ENCODE data around the gene IFI27. TPM values are rescaled to one million over a fixed set of nuclear protein-coding genes. Genes with fewer than 3 reads are reported as not detected.

Gene IFI27
- total and polyA plus RNA-seq, 9 of the 15 experiments (the other 6 are each of a cell fraction or from before 2014, with no cell fraction given): 0.19 to 3.4 (median 1.4) TPM; not detected in 1

DNA sequence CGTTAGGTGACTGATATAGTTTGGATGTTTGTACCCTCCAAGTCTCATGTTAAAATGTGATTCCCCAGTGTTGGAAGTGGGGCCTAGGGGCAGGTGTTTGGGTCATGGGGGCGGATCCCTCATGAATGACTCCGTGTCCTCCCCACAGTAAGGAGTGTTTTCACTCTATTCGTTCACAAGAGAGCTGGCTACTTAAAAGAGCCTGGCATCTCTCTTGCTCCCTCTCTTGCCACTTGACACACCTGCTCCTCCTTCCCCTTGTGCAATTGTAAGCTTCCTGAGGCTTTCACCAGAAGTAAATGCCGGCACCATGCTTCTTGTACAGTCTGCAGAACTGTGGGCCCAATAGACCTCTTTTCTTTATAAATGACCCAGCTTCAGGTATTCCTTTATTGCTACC lies 16.3 kb downstream of the IFI27 start (continued):
- no peak for TF ChIP-seq AFF4 (CRISPR knock-in tag; IDR thresholded peaks at IDR 0.05)
- no peak for TF ChIP-seq POLR2A (conservative IDR thresholded peaks at IDR 0.05)
- TF ChIP-seq KLF6 (CRISPR knock-in tag; IDR thresholded peaks at IDR 0.05; ENCODE audit: borderline replicate concordance): no peak
- TF ChIP-seq ZC3H8 (IDR thresholded peaks at IDR 0.05): no peak

- FAIRE-seq: no peak
- no peaks in the 10 kb centered on the region for H3K9me1 ChIP-seq (ENCODE audit: control insufficient read depth, insufficient read depth, low read length)
- no peak overlapping the region for H3K4me2 ChIP-seq (ENCODE audit: insufficient read depth, low read length)
- POLR2A ChIA-PET: interaction anchor here (0.7 to 0.8 kb wide), 2 partner anchors 8 to 27 kb away, joined by 3 read pairs; no protein-coding TSS in a partner anchor
- H3K36me3 ChIP-seq (ENCODE audit: control insufficient read depth, insufficient read depth, low read length): no peaks in the 10 kb centered on the region
- ATAC-seq: no peak
- DNase-seq (ENCODE audit: extremely low read depth in 1 of 4, low spot score in 3 of 4): no peak
- H3K9me3 ChIP-seq (replicated peaks; ENCODE audit: control insufficient read depth, insufficient read depth, low read depth, low read length): no peaks in the 10 kb centered on the region
- no peak overlapping the region for H2AFZ ChIP-seq (ENCODE audit: low read depth, low read length)
- 4% methylated on average over 4 of the region's 6 CpGs for whole genome bisulfite sequencing (ENCODE audit: insufficient coverage, low coverage, missing lambda C conversion rate)
- no peaks in the 10 kb centered on the region for H4K20me1 ChIP-seq (replicated peaks; ENCODE audit: control insufficient read depth, insufficient read depth, low read length)
- peaks cover 0 to 7% of the 10 kb centered on the region in 2 experiments; a peak in 3 of 5 replicates for H3K4me1 ChIP-seq (replicated peaks in 1 of 2; ENCODE audit: control insufficient read depth in 2 of 2, insufficient read depth in 2 of 2, low read length in 2 of 2)
- H3K9ac ChIP-seq (ENCODE audit: insufficient read depth in 1 of 2, low read depth in 2 of 2, low read length in 2 of 2): no peak overlapping the region
- intact Hi-C loops (cut with micrococcal nuclease): no loop called here
- no TSS peak for BruUV-seq (replicated peaks)
- H3K4me3 ChIP-seq: no peak overlapping the region
- in situ Hi-C loops (cut with MboI): no loop called here
- CTCF ChIA-PET (ENCODE audit: low intra/inter-chr PET ratio): interaction anchor here (1.0 kb wide), 1 partner anchor 117 kb away, joined by 3 read pairs; no protein-coding TSS in a partner anchor
- H3K27me3 ChIP-seq (ENCODE audit: control insufficient read depth in 2 of 2, insufficient read depth in 2 of 2, low read length in 2 of 2): peaks cover 0 to 20% of the 10 kb centered on the region in 2 experiments; a peak in 2 of 5 replicates
- H3K27ac ChIP-seq (ENCODE audit: extremely low read depth, low read depth, low read length): no peak overlapping the region
- H3K79me2 ChIP-seq (ENCODE audit: control insufficient read depth, insufficient read depth, low read length): no peaks in the 10 kb centered on the region
- TF ChIP-seq CHAMP1 (IDR thresholded peaks at IDR 0.05) (no peak), ZBTB11 (CRISPR knock-in tag; IDR thresholded peaks at IDR 0.05) (no peak)
Observed at GRCh38 chr14:94127330-94127729, 16.8 kb downstream of the IFI27 start.
